A549 (cell line): Measurements from ENCODE around the gene MINDY4. TPM values are rescaled to one million over a fixed set of nuclear protein-coding genes. Genes with fewer than 3 reads are reported as not detected.

Experiments
- ATAC-seq, 2 experiments: fragments of 200-7000 bp in 1 of 2; fragments of >200 bp in 1 of 2; cut with Nextera tagmentation in 1 of 2; cut with Tn5 transposase in 1 of 2; 3 replicates each; pipeline versions ENCODE4 v1.8.0 to v1.9.1; 2018 to 2020; ENCODE audit warnings: mild to moderate bottlenecking in 1 of 2, moderate library complexity in 1 of 2
- CTCF ChIA-PET: fragments of 300-600 bp; sonication (Branson Sonifier 250); formaldehyde crosslinking; extraction: SDS; loops from one replicate; lab custom pipeline; 2021; ENCODE audit warnings: antibody characterized with exemption, inconsistent platforms; lab: Yijun Ruan, JAX
- POLR2A ChIA-PET: fragments of 350-600 bp; formaldehyde crosslinking; extraction: SDS; loops from one replicate; lab custom pipeline; 2021; ENCODE audit warnings: antibody characterized with exemption, inconsistent platforms; lab: Yijun Ruan, JAX
- DNase-seq, 2 experiments: peaks; one replicate each; pipeline versions ENCODE4 v3.0.0 to v3.0.0-alpha.2; 2011 to 2016; ENCODE audit warnings: low read depth in 1 of 2, low spot score in 1 of 2
- FAIRE-seq: peaks from 2 replicates; lab custom pipeline; 2011; peaks lifted over from hg19 to GRCh38; lab: Jason Lieb, UNC
- H3K27ac ChIP-seq, 2 experiments: fragments of >200 bp; sonication (Bioruptor Twin); formaldehyde crosslinking; 3 replicates each; pipeline ENCODE4 v1.5.1; 2016 to 2017
- H3K4me1 ChIP-seq: fragments of >200 bp; sonication (Bioruptor Twin); formaldehyde crosslinking; 3 replicates; pipeline ENCODE4 v1.6.1; 2016
- H3K4me2 ChIP-seq: fragments of >200 bp; sonication (Bioruptor Twin); formaldehyde crosslinking; 3 replicates; pipeline ENCODE4 v1.6.1; 2016
- H3K4me3 ChIP-seq: fragments of >200 bp; sonication (Bioruptor Twin); formaldehyde crosslinking; 3 replicates; pipeline ENCODE4 v1.5.1; 2016
- H3K9me3 ChIP-seq: fragments of >200 bp; sonication (Bioruptor Twin); formaldehyde crosslinking; 3 replicates; pipeline ENCODE4 v1.6.1; 2016
- CBX2 ChIP-seq: fragments of 200-600 bp; sonication (generic); IDR thresholded peaks from 2 replicates; pipeline ENCODE4 v1.6.1; 2016; ENCODE audit warnings: low read depth, mild to moderate bottlenecking, borderline replicate concordance
- CEBPB ChIP-seq, 2 experiments: fragments of >200 bp in 1 of 2; sonication (Bioruptor Twin) in 1 of 2; formaldehyde crosslinking in 1 of 2; IDR thresholded peaks; 2 replicates each; pipeline ENCODE4 v1.6.1; 2012 to 2016
- CHD4 ChIP-seq: fragments of 200-600 bp; sonication (generic); IDR thresholded peaks from 2 replicates; pipeline ENCODE4 v1.6.1; 2016; ENCODE audit warnings: antibody characterized with exemption, mild to moderate bottlenecking, borderline replicate concordance
- EHMT2 ChIP-seq: fragments of 200-600 bp; sonication (generic); IDR thresholded peaks from 2 replicates; pipeline ENCODE4 v1.6.1; 2016; ENCODE audit warnings: antibody characterized with exemption, low read depth, mild to moderate bottlenecking, moderate library complexity
- ESRRA ChIP-seq: fragments of 150-350 bp; IDR thresholded peaks from 2 replicates; pipeline ENCODE4 v1.6.1; 2014; ENCODE audit warnings: mild to moderate bottlenecking, low read length, borderline replicate concordance
- FOSB ChIP-seq: fragments of 250-450 bp; sonication (Bioruptor Pico); IDR thresholded peaks from 2 replicates; pipeline ENCODE4 v1.5.0; 2020; ENCODE audit warnings: mild to moderate bottlenecking, moderate library complexity
- HDAC2 ChIP-seq: fragments of 200-600 bp; sonication (generic); IDR thresholded peaks from 2 replicates; pipeline ENCODE4 v1.6.1; 2016
- HEYL ChIP-seq: fragments of 250-450 bp; sonication (Bioruptor Pico); IDR thresholded peaks from 2 replicates; pipeline ENCODE4 v1.8.0; 2021; ENCODE audit warnings: mild to moderate bottlenecking, moderate library complexity
- HOXB13 ChIP-seq: fragments of 250-450 bp; sonication (Bioruptor Pico); IDR thresholded peaks from 2 replicates; pipeline ENCODE4 v1.5.0; 2020; ENCODE audit warnings: low read depth, mild to moderate bottlenecking, moderate library complexity
- HOXB5 ChIP-seq: fragments of 250-450 bp; sonication (Bioruptor Pico); IDR thresholded peaks from 2 replicates; pipeline ENCODE4 v1.5.0; 2020; ENCODE audit warnings: mild to moderate bottlenecking, moderate library complexity
- JUN ChIP-seq, 2 experiments: fragments of >200 bp; sonication (Bioruptor Twin); formaldehyde crosslinking; IDR thresholded peaks; 2 replicates in 1 of 2; 3 replicates in 1 of 2; pipeline ENCODE4 v1.6.1; 2016 to 2017
- JUNB ChIP-seq: fragments of >200 bp; sonication (Bioruptor Twin); formaldehyde crosslinking; IDR thresholded peaks from 2 replicates; pipeline ENCODE4 v1.6.1; 2016
- KDM1A ChIP-seq: fragments of 200-600 bp; sonication (generic); IDR thresholded peaks from 2 replicates; pipeline ENCODE4 v1.6.1; 2016; ENCODE audit warnings: low read depth, mild to moderate bottlenecking
- MAFK ChIP-seq: fragments of 450-650 bp; IDR thresholded peaks from 2 replicates; pipeline ENCODE4 v1.6.1; 2014; ENCODE audit not compliant: partially characterized antibody
- MAZ ChIP-seq: fragments of 150-350 bp; IDR thresholded peaks from 2 replicates; pipeline ENCODE4 v1.6.1; 2014; ENCODE audit warnings: antibody characterized with exemption, low read depth, low read length, borderline replicate concordance
- PHF8 ChIP-seq: fragments of 200-600 bp; sonication (generic); IDR thresholded peaks from 2 replicates; pipeline ENCODE4 v1.6.1; 2016; ENCODE audit warnings: low read depth, mild to moderate bottlenecking, antibody characterized with exemption, moderate library complexity, borderline replicate concordance
- RAD21 ChIP-seq, 2 experiments: fragments of >200 bp in 1 of 2; sonication (Bioruptor Twin) in 1 of 2; formaldehyde crosslinking in 1 of 2; IDR thresholded peaks in 1 of 2; conservative IDR thresholded peaks in 1 of 2; 2 replicates in 1 of 2; 3 replicates in 1 of 2; pipeline ENCODE4 v1.6.1; 2012 to 2018; ENCODE audit warnings: inconsistent platforms in 1 of 2
- RARB ChIP-seq: fragments of 250-450 bp; sonication (Bioruptor Pico); IDR thresholded peaks from 2 replicates; pipeline ENCODE4 v1.8.0; 2021; ENCODE audit warnings: mild to moderate bottlenecking, moderate library complexity
- RCOR1 ChIP-seq: fragments of 150-350 bp; IDR thresholded peaks from 2 replicates; pipeline ENCODE4 v1.6.1; 2014; ENCODE audit warnings: antibody characterized with exemption, low read length, low read depth
- RFX5 ChIP-seq: fragments of 450-650 bp; IDR thresholded peaks from 2 replicates; pipeline ENCODE4 v1.7.1; 2014; ENCODE audit warnings: antibody characterized with exemption, mild to moderate bottlenecking, moderate library complexity
- RNF2 ChIP-seq: fragments of 200-600 bp; sonication (generic); IDR thresholded peaks from 2 replicates; pipeline ENCODE4 v1.6.1; 2016; ENCODE audit warnings: low read depth, mild to moderate bottlenecking, antibody characterized with exemption, moderate library complexity, borderline replicate concordance
- SMC3 ChIP-seq: fragments of >200 bp; sonication (Bioruptor Twin); formaldehyde crosslinking; IDR thresholded peaks from 3 replicates; pipeline ENCODE4 v1.6.1; 2018; ENCODE audit warnings: inconsistent platforms
- SREBF2 ChIP-seq: fragments of 450-650 bp; IDR thresholded peaks from 2 replicates; pipeline ENCODE4 v1.6.1; 2014; ENCODE audit warnings: mild to moderate bottlenecking, moderate library complexity
- TFCP2L1 ChIP-seq: fragments of 250-450 bp; sonication (Bioruptor Pico); IDR thresholded peaks from 2 replicates; pipeline ENCODE4 v1.5.0; 2021; ENCODE audit warnings: mild to moderate bottlenecking
- ZC3H11A ChIP-seq: fragments of 450-650 bp; IDR thresholded peaks from 2 replicates; pipeline ENCODE4 v1.6.1; 2014; ENCODE audit warnings: antibody characterized with exemption, mild to moderate bottlenecking
- ZFP36 ChIP-seq: fragments of 450-650 bp; IDR thresholded peaks from 2 replicates; pipeline ENCODE4 v1.6.1; 2014; ENCODE audit warnings: borderline replicate concordance; ENCODE audit not compliant: partially characterized antibody
- ZSCAN20 ChIP-seq: fragments of 250-450 bp; sonication (Bioruptor Pico); IDR thresholded peaks from 2 replicates; pipeline ENCODE4 v1.8.0; 2022; ENCODE audit warnings: mild to moderate bottlenecking, moderate library complexity
- WGBS: methylation state at CpG from one replicate; pipeline ENCODE4 v1.1.6; 2017; ENCODE audit errors: missing lambda C conversion rate; 5-methylcytosine and 5-hydroxymethylcytosine counted together
- polyA plus RNA-seq, 4 experiments: library from polyadenylated mRNA; depleted of rRNA in 3 of 4; stranded (reverse); fragments of >200 nt; fragmentation: RNase III in 1 of 4; extraction: RNeasy Plus Mini Kit Qiagen cat#74134 plus additional on column Dnase treatment in 1 of 4; gene quantifications; 2 replicates in 3 of 4; 3 replicates in 1 of 4; pipeline ENCODE4 v1.2.3, GENCODE V29; 2011 to 2017
- TF ChIP-seq, protein P1 (sequence below): IDR thresholded peaks from 2 replicates; pipeline ENCODE4 v1.6.1; 2012
- TF ChIP-seq, protein P2 (sequence below): fragments of 450-650 bp; IDR thresholded peaks from 2 replicates; pipeline ENCODE4 v1.6.1; 2014; ENCODE audit warnings: antibody characterized with exemption
- TF ChIP-seq, protein P3 (sequence below): fragments of 200-600 bp; sonication (generic); IDR thresholded peaks from 2 replicates; pipeline ENCODE4 v1.6.1; 2016; ENCODE audit warnings: antibody characterized with exemption, mild to moderate bottlenecking, moderate library complexity
- TF ChIP-seq, protein P4 (sequence below): fragments of >200 bp; sonication (Bioruptor Twin); formaldehyde crosslinking; IDR thresholded peaks from 2 replicates; pipeline ENCODE4 v1.6.1; 2016
- TF ChIP-seq, protein P5 (sequence below): IDR thresholded peaks from 2 replicates; pipeline ENCODE4 v1.6.1; 2012; ENCODE audit warnings: low read depth, borderline replicate concordance

The MINDY4 gene
- polyA plus RNA-seq, 2 of the 4 experiments (the other 2 are of a cell fraction) = 1.8 to 3.6 TPM

DNA sequence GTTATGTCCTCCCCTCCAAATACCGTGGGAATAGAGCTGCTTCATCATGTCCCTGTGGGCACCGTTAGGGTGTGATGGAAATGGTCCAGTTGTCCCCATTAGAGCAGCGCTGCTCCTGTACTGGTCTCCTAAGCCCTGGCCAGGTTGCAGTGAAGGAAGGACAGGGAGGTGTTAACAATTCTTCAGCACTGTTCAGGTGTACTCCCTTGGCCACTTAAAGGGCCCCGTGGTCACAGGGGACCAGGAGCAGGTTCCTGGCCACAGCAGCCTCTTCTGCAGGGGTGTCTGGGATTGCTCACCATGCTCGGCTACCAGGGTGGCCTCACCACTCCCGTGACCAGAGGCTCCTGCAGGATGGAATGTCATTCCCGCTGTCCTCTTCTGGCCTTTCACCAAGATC, 65.8 kb downstream of the MINDY4 start:
- Histone ChIP-seq H3K27ac (no peak overlapping the region), H3K9me3 (peaks cover 17% of the 10 kb centered on the region)
- ChIA-PET POLR2A (no interaction called here), CTCF (interaction anchor here (1.6 kb wide), 1 partner anchor 102 kb away, joined by 5 read pairs; no protein-coding TSS in a partner anchor)
- TF ChIP-seq, protein P1, sequence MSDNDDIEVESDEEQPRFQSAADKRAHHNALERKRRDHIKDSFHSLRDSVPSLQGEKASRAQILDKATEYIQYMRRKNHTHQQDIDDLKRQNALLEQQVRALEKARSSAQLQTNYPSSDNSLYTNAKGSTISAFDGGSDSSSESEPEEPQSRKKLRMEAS = no peak
- TF ChIP-seq RCOR1 (no peak), ZSCAN20 (CRISPR knock-in tag) (no peak), PHF8 (no peak), FOSB (CRISPR knock-in tag) (no peak), ZFP36 (no peak), CHD4 (no peak), JUN (IDR thresholded peaks at IDR 0.05) (no peak), RFX5 (no peak), HOXB5 (CRISPR knock-in tag) (no peak), SREBF2 (no peak), CEBPB (IDR thresholded peaks at IDR 0.05) (no peak), HDAC2 (no peak)
- TF ChIP-seq, protein P2, sequence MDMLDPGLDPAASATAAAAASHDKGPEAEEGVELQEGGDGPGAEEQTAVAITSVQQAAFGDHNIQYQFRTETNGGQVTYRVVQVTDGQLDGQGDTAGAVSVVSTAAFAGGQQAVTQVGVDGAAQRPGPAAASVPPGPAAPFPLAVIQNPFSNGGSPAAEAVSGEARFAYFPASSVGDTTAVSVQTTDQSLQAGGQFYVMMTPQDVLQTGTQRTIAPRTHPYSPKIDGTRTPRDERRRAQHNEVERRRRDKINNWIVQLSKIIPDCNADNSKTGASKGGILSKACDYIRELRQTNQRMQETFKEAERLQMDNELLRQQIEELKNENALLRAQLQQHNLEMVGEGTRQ = no peak
- TF ChIP-seq, protein P3, sequence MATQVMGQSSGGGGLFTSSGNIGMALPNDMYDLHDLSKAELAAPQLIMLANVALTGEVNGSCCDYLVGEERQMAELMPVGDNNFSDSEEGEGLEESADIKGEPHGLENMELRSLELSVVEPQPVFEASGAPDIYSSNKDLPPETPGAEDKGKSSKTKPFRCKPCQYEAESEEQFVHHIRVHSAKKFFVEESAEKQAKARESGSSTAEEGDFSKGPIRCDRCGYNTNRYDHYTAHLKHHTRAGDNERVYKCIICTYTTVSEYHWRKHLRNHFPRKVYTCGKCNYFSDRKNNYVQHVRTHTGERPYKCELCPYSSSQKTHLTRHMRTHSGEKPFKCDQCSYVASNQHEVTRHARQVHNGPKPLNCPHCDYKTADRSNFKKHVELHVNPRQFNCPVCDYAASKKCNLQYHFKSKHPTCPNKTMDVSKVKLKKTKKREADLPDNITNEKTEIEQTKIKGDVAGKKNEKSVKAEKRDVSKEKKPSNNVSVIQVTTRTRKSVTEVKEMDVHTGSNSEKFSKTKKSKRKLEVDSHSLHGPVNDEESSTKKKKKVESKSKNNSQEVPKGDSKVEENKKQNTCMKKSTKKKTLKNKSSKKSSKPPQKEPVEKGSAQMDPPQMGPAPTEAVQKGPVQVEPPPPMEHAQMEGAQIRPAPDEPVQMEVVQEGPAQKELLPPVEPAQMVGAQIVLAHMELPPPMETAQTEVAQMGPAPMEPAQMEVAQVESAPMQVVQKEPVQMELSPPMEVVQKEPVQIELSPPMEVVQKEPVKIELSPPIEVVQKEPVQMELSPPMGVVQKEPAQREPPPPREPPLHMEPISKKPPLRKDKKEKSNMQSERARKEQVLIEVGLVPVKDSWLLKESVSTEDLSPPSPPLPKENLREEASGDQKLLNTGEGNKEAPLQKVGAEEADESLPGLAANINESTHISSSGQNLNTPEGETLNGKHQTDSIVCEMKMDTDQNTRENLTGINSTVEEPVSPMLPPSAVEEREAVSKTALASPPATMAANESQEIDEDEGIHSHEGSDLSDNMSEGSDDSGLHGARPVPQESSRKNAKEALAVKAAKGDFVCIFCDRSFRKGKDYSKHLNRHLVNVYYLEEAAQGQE = no peak
- TF ChIP-seq, protein P4, sequence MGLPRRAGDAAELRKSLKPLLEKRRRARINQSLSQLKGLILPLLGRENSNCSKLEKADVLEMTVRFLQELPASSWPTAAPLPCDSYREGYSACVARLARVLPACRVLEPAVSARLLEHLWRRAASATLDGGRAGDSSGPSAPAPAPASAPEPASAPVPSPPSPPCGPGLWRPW = no peak
- TF ChIP-seq, all 56 proteins: peak for 0
- FAIRE-seq (no peak), DNase-seq (no peak), ATAC-seq (no peak)
- WGBS = 67% methylated on average over 7 of the region's 7 CpGs
- Histone ChIP-seq H3K4me2 (no peak overlapping the region), H3K4me3 (no peak overlapping the region), H3K4me1 (no peaks in the 10 kb centered on the region)

DNA sequence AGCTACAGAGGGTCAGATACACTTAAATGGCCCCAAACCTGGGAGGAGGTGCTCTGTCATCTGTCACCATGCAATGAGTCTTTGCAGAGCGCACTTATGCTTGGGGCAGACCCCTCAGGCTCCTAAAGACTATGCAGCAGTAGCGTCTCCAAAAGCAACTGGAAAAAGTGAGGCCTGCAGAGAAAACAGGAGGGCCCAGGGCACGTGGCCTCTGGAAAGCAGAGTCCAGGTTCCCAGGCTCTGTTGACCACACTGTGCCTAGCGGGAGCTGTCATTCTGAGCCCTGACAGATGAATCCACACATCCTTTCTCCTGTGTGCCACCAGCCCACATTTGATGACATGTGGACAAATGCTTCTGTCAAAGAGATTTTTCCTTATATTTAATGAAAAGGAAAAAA, 66.4 kb downstream of the MINDY4 start:
- WGBS = 96% methylated on average over 4 of the region's 4 CpGs
- ATAC-seq (no peak), DNase-seq (no peak), FAIRE-seq (no peak)
- H3K4me1 ChIP-seq = no peaks in the 10 kb centered on the region
- POLR2A ChIA-PET = no interaction called here
- H3K27ac ChIP-seq = no peak overlapping the region
- CTCF ChIA-PET = interaction anchor here (1.6 kb wide), 1 partner anchor 101 kb away, joined by 5 read pairs; no protein-coding TSS in a partner anchor
- H3K4me3 ChIP-seq = no peak overlapping the region
- H3K4me2 ChIP-seq = no peak overlapping the region
- peaks cover 14% of the 10 kb centered on the region for H3K9me3 ChIP-seq
- no peak for TF ChIP-seq RNF2
- no peak for TF ChIP-seq JUNB
- no peak for TF ChIP-seq HOXB13 (CRISPR knock-in tag)
- TF ChIP-seq, protein P5, sequence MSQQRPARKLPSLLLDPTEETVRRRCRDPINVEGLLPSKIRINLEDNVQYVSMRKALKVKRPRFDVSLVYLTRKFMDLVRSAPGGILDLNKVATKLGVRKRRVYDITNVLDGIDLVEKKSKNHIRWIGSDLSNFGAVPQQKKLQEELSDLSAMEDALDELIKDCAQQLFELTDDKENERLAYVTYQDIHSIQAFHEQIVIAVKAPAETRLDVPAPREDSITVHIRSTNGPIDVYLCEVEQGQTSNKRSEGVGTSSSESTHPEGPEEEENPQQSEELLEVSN = no peak
- TF ChIP-seq, protein P4 = no peak
- TF ChIP-seq, protein P1 = no peak
- TF ChIP-seq HEYL (CRISPR knock-in tag) = no peak
- no peak for TF ChIP-seq ZSCAN20 (CRISPR knock-in tag)
- no peak for TF ChIP-seq ESRRA
- no peak for TF ChIP-seq RAD21 (conservative IDR thresholded peaks at IDR 0.05 in 1 of 2, IDR thresholded peaks at IDR 0.05 in 1 of 2)
- no peak for TF ChIP-seq MAZ
- no peak for TF ChIP-seq CBX2
- TF ChIP-seq SMC3 = no peak
- TF ChIP-seq, protein P2 = no peak
- TF ChIP-seq KDM1A = no peak
- TF ChIP-seq RARB = no peak
- TF ChIP-seq ZC3H11A = no peak
- TF ChIP-seq TFCP2L1 (CRISPR knock-in tag) = no peak
- TF ChIP-seq MAFK = no peak
- no peak for TF ChIP-seq EHMT2
